Measurements from ENCODE around the gene HSCB.
"Not testable (repeated sequence)": the region's sequence is repeated elsewhere in the genome, so short reads cannot be mapped to it uniquely, and the experiment has no call there.

Gene HSCB

DNA sequence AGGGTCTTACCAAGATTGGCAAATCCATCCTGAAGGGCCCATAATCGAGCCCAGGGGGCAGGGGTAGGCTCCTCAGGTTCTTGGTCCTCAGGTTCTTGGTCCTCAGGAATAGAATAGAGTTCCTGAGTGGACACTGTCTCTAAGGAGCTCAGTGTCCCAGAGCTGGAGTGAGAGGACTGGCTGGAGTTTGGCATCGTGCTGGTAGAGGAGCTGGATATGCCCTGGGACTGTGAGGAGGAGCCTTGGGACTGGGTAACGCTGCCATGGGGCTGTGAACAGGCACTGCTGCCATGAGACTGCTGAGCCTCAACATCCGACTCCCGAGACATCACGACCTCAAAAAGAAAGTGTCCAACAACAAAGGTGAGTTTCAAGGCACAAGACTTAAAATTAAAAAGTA, 7.4 kb upstream of the HSCB start:
- TF ChIP-seq, protein P1, sequence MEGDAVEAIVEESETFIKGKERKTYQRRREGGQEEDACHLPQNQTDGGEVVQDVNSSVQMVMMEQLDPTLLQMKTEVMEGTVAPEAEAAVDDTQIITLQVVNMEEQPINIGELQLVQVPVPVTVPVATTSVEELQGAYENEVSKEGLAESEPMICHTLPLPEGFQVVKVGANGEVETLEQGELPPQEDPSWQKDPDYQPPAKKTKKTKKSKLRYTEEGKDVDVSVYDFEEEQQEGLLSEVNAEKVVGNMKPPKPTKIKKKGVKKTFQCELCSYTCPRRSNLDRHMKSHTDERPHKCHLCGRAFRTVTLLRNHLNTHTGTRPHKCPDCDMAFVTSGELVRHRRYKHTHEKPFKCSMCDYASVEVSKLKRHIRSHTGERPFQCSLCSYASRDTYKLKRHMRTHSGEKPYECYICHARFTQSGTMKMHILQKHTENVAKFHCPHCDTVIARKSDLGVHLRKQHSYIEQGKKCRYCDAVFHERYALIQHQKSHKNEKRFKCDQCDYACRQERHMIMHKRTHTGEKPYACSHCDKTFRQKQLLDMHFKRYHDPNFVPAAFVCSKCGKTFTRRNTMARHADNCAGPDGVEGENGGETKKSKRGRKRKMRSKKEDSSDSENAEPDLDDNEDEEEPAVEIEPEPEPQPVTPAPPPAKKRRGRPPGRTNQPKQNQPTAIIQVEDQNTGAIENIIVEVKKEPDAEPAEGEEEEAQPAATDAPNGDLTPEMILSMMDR (IDR thresholded peaks at IDR 0.05): no peak
- Histone ChIP-seq H3K36me3 (no peaks in the 10 kb centered on the region), H3K9me3 (no peaks in the 10 kb centered on the region), H3K27ac (no peak overlapping the region), H3K4me3 (no peak overlapping the region), H3K4me1 (no peaks in the 10 kb centered on the region), H3K27me3 (no peaks in the 10 kb centered on the region)
- intact Hi-C loops (cut with DNase I; ENCODE audit: low total_unique reads): loop anchor here (5.0 kb wide), 1 partner anchor 528 kb away; no protein-coding TSS in a partner anchor
- no peak for DNase-seq

- H3K4me1 ChIP-seq: peaks cover 0 to 6% (median 4%) of the 10 kb centered on the region in 4 donors
- TF ChIP-seq, protein P1 (IDR thresholded peaks at IDR 0.05): no peak
These were observed 5.3 kb upstream of the HSCB start for GRCh38 chr22:28736301-28737155.

DNA sequence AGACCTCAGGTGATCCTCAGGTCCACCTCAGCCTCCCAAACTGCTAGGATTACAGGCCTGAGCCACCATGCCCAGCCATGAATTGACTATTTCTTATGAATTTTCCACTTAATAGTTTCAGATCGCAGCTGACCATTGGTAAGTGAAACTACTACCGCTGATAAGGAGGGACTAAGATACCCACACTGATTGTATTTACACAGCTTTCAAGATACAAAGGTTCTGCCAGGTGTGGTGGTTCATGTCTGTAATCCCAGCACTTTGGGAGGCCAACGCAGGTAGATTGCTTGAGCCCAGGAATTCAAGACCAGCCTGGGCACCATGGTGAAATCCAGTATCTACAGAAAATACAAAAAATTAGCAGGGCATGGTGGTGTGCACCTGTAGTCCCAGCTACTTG, 4.1 kb upstream of the HSCB start:
- no peaks in the 10 kb centered on the region for H3K27me3 ChIP-seq
- H3K27ac ChIP-seq: no peak overlapping the region
- H3K4me1 ChIP-seq: peaks cover 0 to 7% (median 5%) of the 10 kb centered on the region in 4 donors
- H3K4me3 ChIP-seq: no peak overlapping the region
- intact Hi-C loops (cut with DNase I; ENCODE audit: low total_unique reads): no loop called here
- no peak for DNase-seq
- no peaks in the 10 kb centered on the region for H3K9me3 ChIP-seq
- H3K36me3 ChIP-seq: no peaks in the 10 kb centered on the region
- TF ChIP-seq, protein P1 (IDR thresholded peaks at IDR 0.05): no peak

More at GRCh38 chr22:28736301-28737155, 5.3 kb upstream of the HSCB start:
- DNase-seq: no peak
- H3K36me3 ChIP-seq: no peaks in the 10 kb centered on the region
- intact Hi-C loops (cut with DNase I; ENCODE audit: low total_unique reads): no loop called here
- no peak overlapping the region for H3K27ac ChIP-seq
- H3K27me3 ChIP-seq: no peaks in the 10 kb centered on the region
- H3K4me3 ChIP-seq: no peak overlapping the region
- no peaks in the 10 kb centered on the region for H3K9me3 ChIP-seq

DNA sequence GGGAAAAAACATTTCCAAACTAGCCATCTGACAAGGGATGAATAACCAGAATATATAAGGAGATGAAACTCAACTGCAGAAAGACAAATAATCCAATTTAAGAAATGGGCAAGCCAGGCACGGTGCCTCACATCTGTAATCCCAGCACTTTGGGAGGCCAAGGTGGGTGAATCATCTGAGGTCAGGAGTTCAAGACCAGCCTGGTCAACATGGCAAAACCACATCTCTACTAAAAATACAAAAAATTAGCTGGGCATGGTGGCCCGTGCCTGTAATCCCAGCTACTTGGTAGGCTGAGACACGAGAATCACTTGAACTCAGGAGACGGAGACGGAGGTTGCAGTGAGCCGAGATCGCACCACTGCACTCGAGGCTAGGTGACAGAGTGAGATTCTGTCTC, 3.0 kb upstream of the HSCB start:
- H3K36me3 ChIP-seq; H3K27me3 ChIP-seq; intact Hi-C loops (cut with DNase I; ENCODE audit: low total_unique reads); H3K9me3 ChIP-seq; DNase-seq; H3K4me3 ChIP-seq; H3K27ac ChIP-seq: not testable (repeated sequence)
- peaks cover 0 to 13% (median 11%) of the 10 kb centered on the region in 4 donors for H3K4me1 ChIP-seq

GRCh38 chr22:28741200-28741784, 547 bp upstream of the HSCB start:
- intact Hi-C loops (cut with DNase I; ENCODE audit: low total_unique reads): loop anchor here (10.0 kb wide), 2 partner anchors 54 to 56 kb away; no protein-coding TSS in a partner anchor

More at GRCh38 chr22:28741200-28741784, 547 bp upstream of the HSCB start:
- peak overlapping the region; percentile 73 to 99 for H3K4me3 ChIP-seq
- H3K9me3 ChIP-seq: no peaks in the 10 kb centered on the region
- peaks cover 5 to 28% (median 27%) of the 10 kb centered on the region in 3 donors for H3K36me3 ChIP-seq
- TF ChIP-seq, protein P1 (IDR thresholded peaks at IDR 0.05): no peak
- H3K27ac ChIP-seq: no peak overlapping the region
- peaks cover 0 to 13% (median 11%) of the 10 kb centered on the region in 4 donors for H3K4me1 ChIP-seq
- no peaks in the 10 kb centered on the region for H3K27me3 ChIP-seq
- no peak for DNase-seq
